H1 (cell line): ENCODE data around the gene TLE4. TPM values are rescaled to one million over a fixed set of nuclear protein-coding genes. Genes with fewer than 3 reads are reported as not detected.

Source experiments
- CTCF ChIA-PET: fragments of 300-600 bp; sonication (Branson Sonifier 250); formaldehyde crosslinking; loops from one replicate; lab custom pipeline; 2021; ENCODE audit not compliant: partially characterized antibody; lab: Charles Lee
- POLR2A ChIA-PET: fragments of 300-600 bp; sonication (Branson Sonifier 250); formaldehyde crosslinking; loops from one replicate; lab custom pipeline; 2021; ENCODE audit warnings: inconsistent platforms; ENCODE audit not compliant: partially characterized antibody; lab: Charles Lee
- DNase-seq, 2 experiments: peaks; one replicate each; pipeline versions ENCODE4 v3.0.0 to v3.0.0-alpha.2; 2010 to 2022; ENCODE audit warnings: low spot score in 2 of 2, low read depth in 1 of 2, mixed read lengths in 1 of 2
- FAIRE-seq: peaks from 2 replicates; lab custom pipeline; 2011; peaks lifted over from hg19 to GRCh38; lab: Jason Lieb, UNC
- H2AFZ ChIP-seq: 2 replicates; pipeline ENCODE4 v1.8.1; 2012; ENCODE audit warnings: low read length, inconsistent platforms
- H2AK5ac ChIP-seq: 2 replicates; pipeline ENCODE4 v1.6.1; 2013; ENCODE audit warnings: low read depth, low read length
- H2BK120ac ChIP-seq: replicated peaks from 2 replicates; pipeline ENCODE3; 2013; ENCODE audit warnings: low read depth, low read length, inconsistent platforms
- H2BK12ac ChIP-seq: 2 replicates; pipeline ENCODE4 v1.6.1; 2013; ENCODE audit warnings: low read depth, low read length
- H2BK15ac ChIP-seq: 2 replicates; pipeline ENCODE4 v1.6.1; 2013; ENCODE audit warnings: low read length
- H2BK20ac ChIP-seq: 2 replicates; pipeline ENCODE4 v1.6.1; 2013; ENCODE audit warnings: low read length
- H2BK5ac ChIP-seq: 2 replicates; pipeline ENCODE4 v1.6.1; 2013; ENCODE audit warnings: low read depth, low read length
- H3K14ac ChIP-seq: 2 replicates; pipeline ENCODE4 v1.6.1; 2013; ENCODE audit warnings: inconsistent platforms; ENCODE audit not compliant: insufficient read length
- H3K18ac ChIP-seq: 2 replicates; pipeline ENCODE4 v1.6.1; 2013; ENCODE audit warnings: low read length; ENCODE audit errors: extremely low read depth
- H3K23ac ChIP-seq: 2 replicates; pipeline ENCODE4 v1.6.1; 2013; ENCODE audit warnings: inconsistent platforms; ENCODE audit not compliant: insufficient read length
- H3K23me2 ChIP-seq: 2 replicates; pipeline ENCODE4 v1.6.1; 2013; ENCODE audit warnings: low read depth, low read length
- H3K27ac ChIP-seq: 2 replicates; pipeline ENCODE4 v1.6.1; 2011; ENCODE audit warnings: low read depth, low read length, inconsistent platforms
- H3K27me3 ChIP-seq, 4 experiments: replicated peaks in 1 of 4; 1 replicate in 1 of 4; 2 replicates in 3 of 4; pipeline versions ENCODE4 v1.6.1 to v1.8.1; 2011 to 2013; ENCODE audit warnings: low read length in 3 of 4, mild to moderate bottlenecking in 3 of 4, inconsistent platforms in 2 of 4, mixed read lengths in 2 of 4, moderate library complexity in 1 of 4; ENCODE audit not compliant: control insufficient read depth in 3 of 4, insufficient read depth in 3 of 4; ENCODE audit errors: extremely low read depth in 1 of 4
- H3K36me3 ChIP-seq, 4 experiments: 2 replicates each; pipeline versions ENCODE4 v1.6.1 to v1.8.1; 2011 to 2013; ENCODE audit warnings: mild to moderate bottlenecking in 4 of 4, low read length in 3 of 4, moderate library complexity in 2 of 4, control low read depth in 1 of 4, inconsistent platforms in 1 of 4; ENCODE audit not compliant: insufficient read depth in 4 of 4, control insufficient read depth in 2 of 4
- H3K4ac ChIP-seq: replicated peaks from 2 replicates; pipeline ENCODE3; 2013; ENCODE audit warnings: low read length, low read depth, mixed read lengths, inconsistent platforms; ENCODE audit not compliant: insufficient read length
- H3K4me1 ChIP-seq, 4 experiments: replicated peaks in 1 of 4; 1 replicate in 1 of 4; 2 replicates in 3 of 4; pipeline versions ENCODE4 v1.6.1 to v1.8.1; 2011 to 2013; ENCODE audit warnings: low read length in 3 of 4, inconsistent platforms in 2 of 4, mixed read lengths in 1 of 4; ENCODE audit not compliant: insufficient read depth in 4 of 4, control insufficient read depth in 3 of 4
- H3K4me2 ChIP-seq, 2 experiments: 2 replicates each; pipeline versions ENCODE4 v1.6.1 to v1.8.1; 2011 to 2013; ENCODE audit warnings: low read depth in 2 of 2, low read length in 2 of 2, control low read depth in 1 of 2, inconsistent platforms in 1 of 2, mild to moderate bottlenecking in 1 of 2; ENCODE audit not compliant: insufficient read depth in 1 of 2
- H3K4me3 ChIP-seq, 4 experiments: fragments of 200-600, 300-600 bp in 1 of 4; sonication (generic), shearing (Covaris generic), sonication (Bioruptor Twin) in 1 of 4; 2 replicates each; pipeline versions ENCODE4 v1.5.1 to v1.8.1; 2011 to 2016; ENCODE audit warnings: low read length in 4 of 4, low read depth in 3 of 4, control low read depth in 2 of 4, inconsistent platforms in 2 of 4, mild to moderate bottlenecking in 2 of 4, mixed read lengths in 1 of 4, moderate library complexity in 1 of 4; ENCODE audit not compliant: insufficient read depth in 2 of 4; ENCODE audit errors: extremely low read depth in 1 of 4
- H3K56ac ChIP-seq: replicated peaks from 2 replicates; pipeline ENCODE3; 2013; ENCODE audit warnings: low read depth, mild to moderate bottlenecking, mixed read lengths, low read length, inconsistent platforms; ENCODE audit not compliant: insufficient read length
- H3K79me1 ChIP-seq: 2 replicates; pipeline ENCODE4 v1.6.1; 2013; ENCODE audit warnings: low read depth, low read length, control low read depth
- H3K79me2 ChIP-seq, 2 experiments: 2 replicates each; pipeline versions ENCODE4 v1.6.1 to v1.8.1; 2012 to 2013; ENCODE audit warnings: low read length in 2 of 2, mild to moderate bottlenecking in 2 of 2, inconsistent platforms in 1 of 2; ENCODE audit not compliant: insufficient read depth in 2 of 2, control insufficient read depth in 1 of 2
- H3K9ac ChIP-seq, 4 experiments: replicated peaks in 1 of 4; 1 replicate in 1 of 4; 2 replicates in 3 of 4; pipeline versions ENCODE4 v1.6.1 to v1.8.1; 2011 to 2013; ENCODE audit warnings: low read depth in 3 of 4, low read length in 3 of 4, control low read depth in 2 of 4, mild to moderate bottlenecking in 2 of 4, moderate library complexity in 2 of 4, inconsistent platforms in 1 of 4; ENCODE audit errors: extremely low read depth in 1 of 4
- H3K9me3 ChIP-seq, 2 experiments: 2 replicates each; pipeline versions ENCODE4 v1.6.1 to v1.8.1; 2012 to 2013; ENCODE audit warnings: mild to moderate bottlenecking in 2 of 2, moderate library complexity in 2 of 2, control low read depth in 1 of 2, inconsistent platforms in 1 of 2, low read depth in 1 of 2, low read length in 1 of 2, mixed read lengths in 1 of 2; ENCODE audit not compliant: insufficient read depth in 2 of 2
- H4K20me1 ChIP-seq, 2 experiments: replicated peaks in 1 of 2; 2 replicates each; pipeline versions ENCODE3 to v1.8.1; 2011 to 2013; ENCODE audit warnings: inconsistent platforms in 2 of 2, low read length in 2 of 2, mild to moderate bottlenecking in 1 of 2; ENCODE audit not compliant: insufficient read depth in 2 of 2, control insufficient read depth in 1 of 2
- H4K5ac ChIP-seq: 2 replicates; pipeline ENCODE4 v1.6.1; 2013; ENCODE audit warnings: low read length, low read depth, mixed read lengths, inconsistent platforms; ENCODE audit not compliant: insufficient read length
- H4K8ac ChIP-seq: 2 replicates; pipeline ENCODE4 v1.8.0; 2013; ENCODE audit warnings: mild to moderate bottlenecking, moderate library complexity, low read length, inconsistent platforms; ENCODE audit not compliant: insufficient read depth; ENCODE audit errors: extremely low read depth
- H4K91ac ChIP-seq: replicated peaks from 2 replicates; pipeline ENCODE3; 2013; ENCODE audit warnings: low read length, mixed read lengths, inconsistent platforms; ENCODE audit not compliant: insufficient read length
- CHD1 ChIP-seq: IDR thresholded peaks from 2 replicates; pipeline ENCODE4 v1.6.1; 2012; ENCODE audit warnings: low read depth, low read length, improper control_type of control experiment
- CHD2 ChIP-seq: IDR thresholded peaks from 2 replicates; pipeline ENCODE4 v1.6.1; 2012; ENCODE audit warnings: low read length, improper control_type of control experiment
- POLR2A ChIP-seq, 2 experiments: IDR thresholded peaks; 1 replicate in 1 of 2; 2 replicates in 1 of 2; pipeline ENCODE4 v1.6.1; 2011; ENCODE audit warnings: low read depth in 2 of 2, low read length in 2 of 2, mild to moderate bottlenecking in 2 of 2; ENCODE audit errors: control extremely low read depth in 1 of 2
- TEAD4 ChIP-seq: IDR thresholded peaks from 2 replicates; pipeline ENCODE4 v1.6.1; 2012; ENCODE audit warnings: low read depth, low read length, inconsistent platforms, mixed read lengths
- ZNF274 ChIP-seq: IDR thresholded peaks from 2 replicates; pipeline ENCODE4 v1.7.0; 2012; ENCODE audit warnings: low read length, borderline replicate concordance; ENCODE audit errors: extremely low read depth
- WGBS, 2 experiments: shearing (Covaris generic) in 1 of 2; methylation state at CpG; one replicate each; pipeline versions ENCODE4 v1.1.6 to v1.1.7; 2013 to 2015; ENCODE audit warnings: low lambda C conversion rate in 2 of 2, mixed read lengths in 2 of 2, inconsistent platforms in 1 of 2, low coverage in 1 of 2, missing lambda C conversion rate in 1 of 2; ENCODE audit not compliant: insufficient replicate concordance in 2 of 2, insufficient coverage in 1 of 2, insufficient read length in 1 of 2; ENCODE audit errors: extremely low coverage in 1 of 2, missing lambda C conversion rate in 1 of 2; 5-methylcytosine and 5-hydroxymethylcytosine counted together
- polyA plus RNA-seq, 7 experiments: library from polyadenylated mRNA; depleted of rRNA in 3 of 7; stranded (reverse) in 5 of 7; unstranded in 2 of 7; fragments of >200 nt in 5 of 7; fragments of 200-250 nt in 2 of 7; gene quantifications; 1 replicate in 5 of 7; 2 replicates in 1 of 7; 4 replicates in 1 of 7; pipeline versions ENCODE4 v1.2.1 to v1.2.3, GENCODE V29; 2011 to 2013; ENCODE audit warnings: missing spikeins in 2 of 7, mixed read lengths in 2 of 7
- total RNA-seq: library from RNA; stranded (reverse); fragmentation: NEBNext Ultra II Directional; extraction: Animal tissue kit (Norgen Biotek cat#: 25700); gene quantifications from 2 replicates; pipeline ENCODE4 v1.2.1, GENCODE V29; 2021
- TF ChIP-seq, protein P1 (sequence below): IDR thresholded peaks from 2 replicates; pipeline ENCODE4 v1.6.1; 2012; ENCODE audit warnings: inconsistent platforms

TLE4 gene
- total and polyA plus RNA-seq, 2 of the 8 experiments (the other 6 are each of a cell fraction or from before 2014, with no cell fraction given) = 32.4 to 36.9 TPM

DNA sequence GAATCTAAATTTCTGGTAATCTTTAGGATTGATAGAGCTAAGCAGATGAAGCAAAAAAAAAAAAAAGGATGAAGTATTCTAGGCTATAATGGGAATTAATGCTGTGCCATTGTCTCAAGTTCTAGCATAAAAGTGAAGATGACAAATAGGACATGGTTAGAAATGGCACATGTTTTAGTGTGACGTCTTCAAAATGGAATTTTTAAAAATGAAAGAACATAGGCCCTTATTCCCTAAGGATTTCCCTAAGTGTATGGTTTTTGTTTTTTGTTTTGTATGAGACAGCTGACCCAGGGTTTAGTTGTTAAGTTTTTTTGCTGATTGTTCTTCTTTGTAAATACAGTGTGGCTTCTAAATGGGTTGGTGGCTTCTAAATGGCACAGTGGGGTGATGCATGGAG is 7.1 kb downstream of the TLE4 start:
- TF ChIP-seq CHD2 (no peak), POLR2A (IDR thresholded peaks at IDR 0.05; ENCODE audit: control extremely low read depth in 1 of 2, low read depth in 2 of 2, low read length in 2 of 2) (no peak), TEAD4 (no peak), ZNF274 (no peak), CHD1 (no peak)
- TF ChIP-seq, protein P1, sequence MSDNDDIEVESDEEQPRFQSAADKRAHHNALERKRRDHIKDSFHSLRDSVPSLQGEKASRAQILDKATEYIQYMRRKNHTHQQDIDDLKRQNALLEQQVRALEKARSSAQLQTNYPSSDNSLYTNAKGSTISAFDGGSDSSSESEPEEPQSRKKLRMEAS = no peak
- Histone ChIP-seq H2BK20ac (no peak overlapping the region), H3K9me3 (no peaks in the 10 kb centered on the region), H3K4me1 (peaks cover 2 to 20% (median 8%) of the 10 kb centered on the region in 4 experiments; a peak in 5 of 7 replicates), H3K27me3 (no peaks in the 10 kb centered on the region), H4K20me1 (peaks cover 4% of the 10 kb centered on the region in 2 experiments), H3K14ac (no peak overlapping the region), H3K23ac (no peak overlapping the region), H4K8ac (no peak overlapping the region), H3K4ac (no peak overlapping the region), H3K79me2 (peaks cover 2 to 83% of the 10 kb centered on the region in 2 experiments; a peak in 3 of 4 replicates), H2AFZ (no peak overlapping the region), H3K4me3 (no peak overlapping the region), H3K56ac (no peak overlapping the region), H2BK15ac (no peak overlapping the region), H3K4me2 (no peak overlapping the region), H2BK5ac (no peak overlapping the region), H2BK120ac (no peak overlapping the region), H3K36me3 (peaks cover 0 to 29% (median 0%) of the 10 kb centered on the region in 4 experiments; a peak in 3 of 8 replicates), H3K18ac (no peak overlapping the region), H4K91ac (no peak overlapping the region), H3K79me1 (peaks cover 2% of the 10 kb centered on the region; the same call in 1 of the 2 replicates), H2AK5ac (no peak overlapping the region), H4K5ac (no peak overlapping the region), H2BK12ac (no peak overlapping the region), H3K27ac (no peak overlapping the region), H3K23me2 (no peaks in the 10 kb centered on the region), H3K9ac (no peak overlapping the region)
- no peak for FAIRE-seq
- CTCF ChIA-PET = interaction anchor here (0.6 kb wide), 1 partner anchor 423 kb away, joined by 3 read pairs; no protein-coding TSS in a partner anchor
- POLR2A ChIA-PET = no interaction called here
- DNase-seq = no peak
- WGBS, 2 experiments = 95% methylated on average over 1 of the region's 1 CpG; no CpG with 5 or more reads in 1 of the 2 experiments
